GM18870 (cell line): ENCODE data around the gene MAPKAPK3.

Experiments used
- ATAC-seq: cut with Tn5 transposase; IDR thresholded peaks from one replicate; pipeline ENCODE4 v1.9.1; 2021; ENCODE audit warnings: moderate library complexity; ENCODE audit not compliant: unreplicated experiment

The MAPKAPK3 gene

GRCh38 chr3:50625231-50626182, 8.6 kb downstream of the MAPKAPK3 start:
- ATAC-seq, result no peak

- ATAC-seq, result no peak
Measured at GRCh38 chr3:50626401-50626800, 9.4 kb downstream of the MAPKAPK3 start.

GRCh38 chr3:50627407-50628051, 10.6 kb downstream of the MAPKAPK3 start:
- no peak for ATAC-seq

GRCh38 chr3:50628601-50629000, 11.7 kb downstream of the MAPKAPK3 start:
- no peak for ATAC-seq

GRCh38 chr3:50630394-50630793, 13.4 kb downstream of the MAPKAPK3 start:
- no peak for ATAC-seq

- ATAC-seq, result no peak
Measured at GRCh38 chr3:50630877-50631276, 13.9 kb downstream of the MAPKAPK3 start.

- no peak for ATAC-seq
Measured at GRCh38 chr3:50632450-50632849, 15.5 kb downstream of the MAPKAPK3 start.

GRCh38 chr3:50633230-50633790, 16.4 kb downstream of the MAPKAPK3 start:
- no peak for ATAC-seq

GRCh38 chr3:50635066-50635465, 18.1 kb downstream of the MAPKAPK3 start:
- ATAC-seq, result no peak

GRCh38 chr3:50637011-50637410, 20.1 kb downstream of the MAPKAPK3 start:
- ATAC-seq, result no peak

- ATAC-seq, result no peak
Measured at GRCh38 chr3:50637945-50638344, 21.0 kb downstream of the MAPKAPK3 start.

- ATAC-seq, result no peak
Measured at GRCh38 chr3:50639055-50639494, 22.1 kb downstream of the MAPKAPK3 start.

- ATAC-seq, result no peak
Measured at GRCh38 chr3:50642382-50642781, 25.4 kb downstream of the MAPKAPK3 start.

GRCh38 chr3:50644561-50644960, 27.6 kb downstream of the MAPKAPK3 start:
- no peak for ATAC-seq

- ATAC-seq, result no peak
Measured at GRCh38 chr3:50645378-50645777, 28.4 kb downstream of the MAPKAPK3 start.

- no peak for ATAC-seq
Measured at GRCh38 chr3:50648313-50648712, 31.4 kb downstream of the MAPKAPK3 start.

- ATAC-seq, result no peak
Measured at GRCh38 chr3:50648944-50649343, 32.0 kb downstream of the MAPKAPK3 start.

- ATAC-seq, result no peak
Measured at GRCh38 chr3:50649451-50649931, 32.5 kb downstream of the MAPKAPK3 start.

GRCh38 chr3:50650018-50650417, 33.1 kb downstream of the MAPKAPK3 start:
- ATAC-seq, result no peak

GRCh38 chr3:50651445-50651844, 34.5 kb downstream of the MAPKAPK3 start:
- ATAC-seq, result no peak

- no peak for ATAC-seq
Measured at GRCh38 chr3:50651920-50652529, 35.1 kb downstream of the MAPKAPK3 start.
